DOHH2 (cell line): ENCODE measurements around the gene MOK.

Source experiments
- CTCF ChIP-seq: fragments of 200-600 bp; sonication (generic); IDR thresholded peaks from one replicate; pipeline ENCODE4 v1.5.1; 2014; ENCODE audit warnings: antibody characterized with exemption, mild to moderate bottlenecking, low read depth, low read length; ENCODE audit not compliant: poor library complexity, severe bottlenecking
- EZH2phosphoT487 ChIP-seq: fragments of 200-600 bp; sonication (generic); IDR thresholded peaks from 2 replicates; pipeline ENCODE4 v1.6.1; 2017; ENCODE audit warnings: borderline replicate concordance, mild to moderate bottlenecking, antibody characterized with exemption, low read length, moderate library complexity, mixed read lengths

- no peak for TF ChIP-seq CTCF
- no peak for TF ChIP-seq EZH2phosphoT487
Measured at GRCh38 chr14:102233081-102233480, 71.9 kb downstream of the MOK start.
